H9 (cell line): Measurements from ENCODE around the gene WDR5B. TPM values are rescaled to one million over a fixed set of nuclear protein-coding genes. Genes with fewer than 3 reads are reported as not detected.

Experiments
- DNase-seq: peaks from one replicate; pipeline ENCODE4 v3.0.0-alpha.2; 2017
- H2AFZ ChIP-seq: one replicate; pipeline ENCODE4 v1.6.1; 2013; ENCODE audit warnings: mild to moderate bottlenecking, low read length, control low read depth, moderate library complexity
- H2AK5ac ChIP-seq: 2 replicates; pipeline ENCODE4 v1.6.1; 2013; ENCODE audit warnings: low read length, control low read depth, mixed read lengths; ENCODE audit not compliant: insufficient read length
- H2BK120ac ChIP-seq: one replicate; pipeline ENCODE4 v1.6.1; 2013; ENCODE audit warnings: low read depth, mild to moderate bottlenecking, low read length, control low read depth, inconsistent platforms; ENCODE audit not compliant: poor library complexity, severe bottlenecking
- H2BK12ac ChIP-seq: 2 replicates; pipeline ENCODE4 v1.6.1; 2013; ENCODE audit warnings: low read length, control low read depth, mixed read lengths, low read depth; ENCODE audit not compliant: insufficient read length
- H2BK15ac ChIP-seq: 2 replicates; pipeline ENCODE4 v1.6.1; 2013; ENCODE audit warnings: low read depth, low read length, control low read depth
- H2BK20ac ChIP-seq: one replicate; pipeline ENCODE4 v1.6.1; 2013; ENCODE audit warnings: low read depth, mild to moderate bottlenecking, low read length, control low read depth, inconsistent platforms; ENCODE audit not compliant: poor library complexity, severe bottlenecking
- H2BK5ac ChIP-seq: 2 replicates; pipeline ENCODE4 v1.6.1; 2013; ENCODE audit warnings: low read length, control low read depth, mixed read lengths; ENCODE audit not compliant: insufficient read length
- H3K14ac ChIP-seq: 2 replicates; pipeline ENCODE4 v1.6.1; 2013; ENCODE audit warnings: low read length, control low read depth; ENCODE audit not compliant: insufficient read depth
- H3K18ac ChIP-seq: 2 replicates; pipeline ENCODE4 v1.6.1; 2013; ENCODE audit warnings: low read depth, mild to moderate bottlenecking, mixed read lengths, low read length, control low read depth; ENCODE audit not compliant: insufficient read length
- H3K23ac ChIP-seq: 2 replicates; pipeline ENCODE4 v1.6.1; 2013; ENCODE audit warnings: low read length, control low read depth, mixed read lengths, low read depth; ENCODE audit not compliant: insufficient read length
- H3K23me2 ChIP-seq: 2 replicates; pipeline ENCODE4 v1.6.1; 2013; ENCODE audit warnings: low read depth, mild to moderate bottlenecking, mixed read lengths, low read length, control low read depth; ENCODE audit not compliant: insufficient read length, poor library complexity, severe bottlenecking
- H3K27ac ChIP-seq: 2 replicates; pipeline ENCODE4 v1.5.1; 2013; ENCODE audit warnings: low read length, control low read depth, mixed read lengths, low read depth; ENCODE audit not compliant: insufficient read length
- H3K27me3 ChIP-seq: 2 replicates; pipeline ENCODE4 v1.6.1; 2013; ENCODE audit warnings: low read length, control low read depth, inconsistent platforms; ENCODE audit not compliant: insufficient read depth
- H3K4ac ChIP-seq: 2 replicates; pipeline ENCODE4 v1.6.1; 2013; ENCODE audit warnings: low read depth, mild to moderate bottlenecking, control low read depth, inconsistent platforms, low read length, moderate library complexity
- H3K4me1 ChIP-seq: 2 replicates; pipeline ENCODE4 v1.6.1; 2013; ENCODE audit warnings: low read length, control low read depth, inconsistent platforms; ENCODE audit not compliant: insufficient read depth
- H3K4me2 ChIP-seq: 2 replicates; pipeline ENCODE4 v1.6.1; 2013; ENCODE audit warnings: low read length, control low read depth, mixed read lengths; ENCODE audit not compliant: insufficient read length, insufficient read depth
- H3K56ac ChIP-seq: 2 replicates; pipeline ENCODE4 v1.6.1; 2013; ENCODE audit warnings: low read depth, mild to moderate bottlenecking, mixed read lengths, low read length, control low read depth; ENCODE audit not compliant: insufficient read length
- H3K79me1 ChIP-seq: 2 replicates; pipeline ENCODE4 v1.6.1; 2013; ENCODE audit warnings: low read depth, mild to moderate bottlenecking, moderate library complexity, low read length, control low read depth, inconsistent platforms; ENCODE audit not compliant: insufficient read depth, poor library complexity, severe bottlenecking
- H3K79me2 ChIP-seq: 2 replicates; pipeline ENCODE4 v1.6.1; 2013; ENCODE audit warnings: low read length, control low read depth, inconsistent platforms; ENCODE audit not compliant: insufficient read depth
- H3K9ac ChIP-seq: 2 replicates; pipeline ENCODE4 v1.6.1; 2013; ENCODE audit warnings: low read length, control low read depth, mixed read lengths; ENCODE audit not compliant: insufficient read length; ENCODE audit errors: extremely low read depth
- H3K9me3 ChIP-seq: one replicate; pipeline ENCODE4 v1.6.1; 2013; ENCODE audit warnings: low read depth, low read length, inconsistent platforms; ENCODE audit not compliant: control insufficient read depth
- H3T11ph ChIP-seq: one replicate; pipeline ENCODE4 v1.6.1; 2013; ENCODE audit warnings: mild to moderate bottlenecking, low read length, control low read depth, inconsistent platforms
- H4K20me1 ChIP-seq: one replicate; pipeline ENCODE4 v1.6.1; 2013; ENCODE audit not compliant: control insufficient read depth, insufficient read length, insufficient read depth
- H4K5ac ChIP-seq: 2 replicates; pipeline ENCODE4 v1.6.1; 2013; ENCODE audit warnings: low read depth, mild to moderate bottlenecking, mixed read lengths, low read length, control low read depth; ENCODE audit not compliant: insufficient read length
- H4K8ac ChIP-seq: replicated peaks from 2 replicates; pipeline ENCODE4 v1.6.1; 2013; ENCODE audit warnings: low read length, control low read depth, mixed read lengths, low read depth; ENCODE audit not compliant: insufficient read length
- H4K91ac ChIP-seq: 2 replicates; pipeline ENCODE4 v1.6.1; 2013; ENCODE audit warnings: low read depth, mild to moderate bottlenecking, moderate library complexity, mixed read lengths, low read length, control low read depth; ENCODE audit not compliant: insufficient read length
- H3K27ac Mint-ChIP-seq, 3 experiments: 2 replicates in 2 of 3; 3 replicates in 1 of 3; pipeline ENCODE4 v1.8.0; 2020 to 2021; ENCODE audit warnings: mixed read lengths in 3 of 3, mild to moderate bottlenecking in 1 of 3, moderate library complexity in 1 of 3
- H3K27me3 Mint-ChIP-seq: 2 replicates; pipeline ENCODE4 v1.8.0; 2021; ENCODE audit warnings: low read depth, mild to moderate bottlenecking, moderate library complexity, mixed read lengths
- H3K36me3 Mint-ChIP-seq, 3 experiments: 2 replicates in 2 of 3; 3 replicates in 1 of 3; pipeline ENCODE4 v1.8.0; 2020 to 2021; ENCODE audit warnings: low read depth in 3 of 3, mixed read lengths in 3 of 3; ENCODE audit not compliant: insufficient read depth in 1 of 3
- H3K4me1 Mint-ChIP-seq, 2 experiments: 2 replicates each; pipeline ENCODE4 v1.8.0; 2020; ENCODE audit warnings: mixed read lengths in 2 of 2
- H3K4me3 Mint-ChIP-seq, 2 experiments: 2 replicates in 1 of 2; 3 replicates in 1 of 2; pipeline ENCODE4 v1.8.0; 2020 to 2021; ENCODE audit warnings: mild to moderate bottlenecking in 2 of 2, mixed read lengths in 2 of 2, moderate library complexity in 1 of 2
- H3K9me3 Mint-ChIP-seq, 2 experiments: 2 replicates in 1 of 2; 3 replicates in 1 of 2; pipeline ENCODE4 v1.8.0; 2020; ENCODE audit warnings: mild to moderate bottlenecking in 2 of 2, mixed read lengths in 2 of 2, moderate library complexity in 1 of 2
- CTCF ChIP-seq: fragments of 200-600 bp; sonication (generic); conservative IDR thresholded peaks from 3 replicates; pipeline ENCODE4 v1.8.0; 2021; ENCODE audit warnings: antibody characterized with exemption, mild to moderate bottlenecking
- WGBS: extraction: QIAGEN DNeasy Blood & Tissue Kit; methylation state at CpG from one replicate; pipeline ENCODE4 v1.1.7; 2013; ENCODE audit warnings: missing lambda C conversion rate, low lambda C conversion rate, mixed read lengths; ENCODE audit not compliant: insufficient read length; ENCODE audit errors: extremely low coverage; 5-methylcytosine and 5-hydroxymethylcytosine counted together
- total RNA-seq: library from RNA; stranded (reverse); gene quantifications from 2 replicates; pipeline ENCODE4 v1.2.1, GENCODE V29; 2021

Gene WDR5B
- total RNA-seq, 1 experiment from 2014 or later = 3.7 TPM

DNA sequence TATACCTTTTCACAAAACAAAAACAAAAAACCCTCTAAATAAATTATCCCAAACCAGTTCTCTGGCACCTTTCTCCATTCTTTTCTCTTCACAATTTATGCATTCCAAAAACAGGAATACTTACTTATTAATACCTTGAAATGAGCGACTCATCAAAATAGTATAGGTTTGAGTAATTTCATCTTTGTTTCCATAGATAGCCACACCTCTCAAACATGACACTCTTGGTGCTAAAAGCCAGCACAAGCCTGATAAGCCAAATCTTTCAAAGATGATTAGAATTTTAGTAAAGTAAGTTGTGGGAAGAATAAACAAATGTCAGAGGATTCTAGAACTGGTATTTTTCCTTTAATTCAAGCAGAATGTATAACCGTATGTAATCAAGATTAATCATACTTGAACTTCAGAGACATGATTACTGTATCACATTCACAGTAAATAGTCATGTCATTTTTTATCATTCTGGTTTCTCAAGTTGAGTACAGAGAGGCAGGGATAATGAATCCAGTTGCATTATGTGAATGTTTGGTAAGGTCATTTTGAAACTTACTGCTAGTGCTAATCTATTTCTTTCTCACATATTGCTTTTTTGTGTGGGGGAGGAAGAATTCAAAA lies 12.1 kb upstream of the WDR5B start:
- H3K36me3 Mint-ChIP-seq = peaks cover 3 to 57% (median 32%) of the 10 kb centered on the region in 3 experiments; a peak in 6 of 7 replicates
- Histone ChIP-seq H2AK5ac (no peak overlapping the region), H4K20me1 (no peaks in the 10 kb centered on the region), H3K79me2 (no peaks in the 10 kb centered on the region), H3K79me1 (no peaks in the 10 kb centered on the region), H3K56ac (no peak overlapping the region), H3T11ph (no peak overlapping the region), H2BK20ac (no peak overlapping the region), H3K14ac (no peak overlapping the region), H3K4ac (no peak overlapping the region), H3K23me2 (no peaks in the 10 kb centered on the region), H3K4me2 (no peak overlapping the region), H4K91ac (no peak overlapping the region), H3K9ac (no peak overlapping the region), H4K8ac (no peak overlapping the region), H3K4me1 (no peaks in the 10 kb centered on the region), H2BK12ac (no peak overlapping the region), H2BK5ac (no peak overlapping the region), H3K18ac (no peak overlapping the region), H3K23ac (no peak overlapping the region), H2BK120ac (no peak overlapping the region), H3K9me3 (no peaks in the 10 kb centered on the region), H4K5ac (no peak overlapping the region), H3K27me3 (no peaks in the 10 kb centered on the region), H2AFZ (no peak overlapping the region), H2BK15ac (no peak overlapping the region), H3K27ac (no peak overlapping the region)
- H3K27me3 Mint-ChIP-seq = no peaks in the 10 kb centered on the region
- no peaks in the 10 kb centered on the region for H3K9me3 Mint-ChIP-seq
- H3K4me1 Mint-ChIP-seq = no peaks in the 10 kb centered on the region
- TF ChIP-seq CTCF = no peak
- H3K4me3 Mint-ChIP-seq = no peak overlapping the region
- DNase-seq = no peak
- WGBS = no CpG with 5 or more reads among the region's 2 CpGs
- peak overlapping the region in 1 of 3 experiments; percentile 42; a peak in 1 of 7 replicates for H3K27ac Mint-ChIP-seq
